PFSK-1 (cell line): ENCODE data around the gene RPL5.

Source experiments
- FOXP2 ChIP-seq: optimal IDR thresholded peaks from 2 replicates; pipeline ENCODE3; 2011; ENCODE audit warnings: borderline replicate concordance, control low read depth, inconsistent platforms; ENCODE audit not compliant: insufficient read depth; ENCODE audit errors: extremely low read length, extremely low read depth
- POLR2AphosphoS5 ChIP-seq: IDR thresholded peaks from 2 replicates; pipeline ENCODE4 v1.6.1; 2012; ENCODE audit warnings: low read depth, mild to moderate bottlenecking, control low read depth, low read length, moderate library complexity
- SIN3A ChIP-seq: IDR thresholded peaks from 2 replicates; pipeline ENCODE4 v1.6.1; 2012; ENCODE audit warnings: mild to moderate bottlenecking, low read length, moderate library complexity, borderline replicate concordance; ENCODE audit not compliant: insufficient read depth
- TAF1 ChIP-seq: IDR thresholded peaks from 2 replicates; pipeline ENCODE4 v1.6.1; 2012; ENCODE audit warnings: low read length, control low read depth, borderline replicate concordance; ENCODE audit not compliant: insufficient read depth
- TF ChIP-seq, protein P1 (sequence below), 2 experiments: IDR thresholded peaks; 2 replicates each; pipeline versions ENCODE4 v1.6.1 to v1.8.0; 2011 to 2012; ENCODE audit warnings: low read depth in 2 of 2, low read length in 2 of 2, control low read depth in 1 of 2, inconsistent platforms in 1 of 2, mild to moderate bottlenecking in 1 of 2, moderate library complexity in 1 of 2; ENCODE audit not compliant: insufficient read depth in 1 of 2

DNA sequence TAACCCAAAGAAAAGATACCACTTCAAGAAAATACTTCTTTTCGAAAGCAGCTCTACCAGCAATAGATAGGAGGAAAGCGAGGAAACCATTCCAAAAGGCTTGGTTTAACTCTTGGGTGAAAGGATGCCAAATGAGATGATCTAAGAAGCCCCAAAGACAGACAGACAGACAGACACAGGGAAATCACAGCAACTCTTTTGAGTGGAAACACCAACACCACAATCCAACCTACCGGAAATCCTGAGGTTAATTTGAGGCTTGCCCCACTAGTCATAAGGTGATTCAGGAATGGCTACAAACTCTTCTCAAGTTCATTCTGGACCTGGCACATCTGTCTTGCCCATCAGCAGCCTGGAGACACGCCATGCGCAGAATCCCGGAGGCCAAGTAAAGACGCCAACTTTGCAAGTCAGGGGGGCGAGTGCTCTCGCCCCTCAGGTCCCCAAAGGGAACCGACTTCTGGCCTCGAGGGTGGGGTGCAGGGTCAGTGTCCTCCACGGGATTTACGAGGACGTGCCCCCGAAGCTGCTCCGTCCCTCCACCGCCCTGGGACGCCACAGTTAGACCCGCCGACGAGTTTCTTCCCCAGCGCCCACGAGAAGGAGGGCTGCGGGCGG lies 47.7 kb upstream of the RPL5 start:
- TF ChIP-seq TAF1 (no peak), POLR2AphosphoS5 (no peak), SIN3A (no peak), FOXP2 (no peak)
- TF ChIP-seq, protein P1, sequence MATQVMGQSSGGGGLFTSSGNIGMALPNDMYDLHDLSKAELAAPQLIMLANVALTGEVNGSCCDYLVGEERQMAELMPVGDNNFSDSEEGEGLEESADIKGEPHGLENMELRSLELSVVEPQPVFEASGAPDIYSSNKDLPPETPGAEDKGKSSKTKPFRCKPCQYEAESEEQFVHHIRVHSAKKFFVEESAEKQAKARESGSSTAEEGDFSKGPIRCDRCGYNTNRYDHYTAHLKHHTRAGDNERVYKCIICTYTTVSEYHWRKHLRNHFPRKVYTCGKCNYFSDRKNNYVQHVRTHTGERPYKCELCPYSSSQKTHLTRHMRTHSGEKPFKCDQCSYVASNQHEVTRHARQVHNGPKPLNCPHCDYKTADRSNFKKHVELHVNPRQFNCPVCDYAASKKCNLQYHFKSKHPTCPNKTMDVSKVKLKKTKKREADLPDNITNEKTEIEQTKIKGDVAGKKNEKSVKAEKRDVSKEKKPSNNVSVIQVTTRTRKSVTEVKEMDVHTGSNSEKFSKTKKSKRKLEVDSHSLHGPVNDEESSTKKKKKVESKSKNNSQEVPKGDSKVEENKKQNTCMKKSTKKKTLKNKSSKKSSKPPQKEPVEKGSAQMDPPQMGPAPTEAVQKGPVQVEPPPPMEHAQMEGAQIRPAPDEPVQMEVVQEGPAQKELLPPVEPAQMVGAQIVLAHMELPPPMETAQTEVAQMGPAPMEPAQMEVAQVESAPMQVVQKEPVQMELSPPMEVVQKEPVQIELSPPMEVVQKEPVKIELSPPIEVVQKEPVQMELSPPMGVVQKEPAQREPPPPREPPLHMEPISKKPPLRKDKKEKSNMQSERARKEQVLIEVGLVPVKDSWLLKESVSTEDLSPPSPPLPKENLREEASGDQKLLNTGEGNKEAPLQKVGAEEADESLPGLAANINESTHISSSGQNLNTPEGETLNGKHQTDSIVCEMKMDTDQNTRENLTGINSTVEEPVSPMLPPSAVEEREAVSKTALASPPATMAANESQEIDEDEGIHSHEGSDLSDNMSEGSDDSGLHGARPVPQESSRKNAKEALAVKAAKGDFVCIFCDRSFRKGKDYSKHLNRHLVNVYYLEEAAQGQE (IDR thresholded peaks at IDR 0.05; ENCODE audit: insufficient read depth in 1 of 2, low read depth in 2 of 2, low read length in 2 of 2): no peak
